Measurements from ENCODE around the gene DNAH17. TPM values are rescaled to one million over a fixed set of nuclear protein-coding genes. Genes with fewer than 3 reads are reported as not detected.

The DNAH17 gene
- total RNA-seq, 1 donor from 2014 or later, result 0.25 TPM

GRCh38 chr17:78442648-78443218 lies 134.5 kb downstream of the DNAH17 start:
- H3K36me3 ChIP-seq (ENCODE audit: control insufficient read depth, insufficient read depth, low read length), result no peaks in the 10 kb centered on the region
- H3K4me3 ChIP-seq (ENCODE audit: low read depth, low read length), result no peak overlapping the region
- no peak for TF ChIP-seq CTCF (IDR thresholded peaks at IDR 0.05; ENCODE audit: insufficient read depth, low read length, poor library complexity, severe bottlenecking)
- DNase-seq (ENCODE audit: low read depth), result no peak
- peaks cover 6% of the 10 kb centered on the region for H3K27me3 ChIP-seq (ENCODE audit: control insufficient read depth, insufficient read depth, low read length)

DNA sequence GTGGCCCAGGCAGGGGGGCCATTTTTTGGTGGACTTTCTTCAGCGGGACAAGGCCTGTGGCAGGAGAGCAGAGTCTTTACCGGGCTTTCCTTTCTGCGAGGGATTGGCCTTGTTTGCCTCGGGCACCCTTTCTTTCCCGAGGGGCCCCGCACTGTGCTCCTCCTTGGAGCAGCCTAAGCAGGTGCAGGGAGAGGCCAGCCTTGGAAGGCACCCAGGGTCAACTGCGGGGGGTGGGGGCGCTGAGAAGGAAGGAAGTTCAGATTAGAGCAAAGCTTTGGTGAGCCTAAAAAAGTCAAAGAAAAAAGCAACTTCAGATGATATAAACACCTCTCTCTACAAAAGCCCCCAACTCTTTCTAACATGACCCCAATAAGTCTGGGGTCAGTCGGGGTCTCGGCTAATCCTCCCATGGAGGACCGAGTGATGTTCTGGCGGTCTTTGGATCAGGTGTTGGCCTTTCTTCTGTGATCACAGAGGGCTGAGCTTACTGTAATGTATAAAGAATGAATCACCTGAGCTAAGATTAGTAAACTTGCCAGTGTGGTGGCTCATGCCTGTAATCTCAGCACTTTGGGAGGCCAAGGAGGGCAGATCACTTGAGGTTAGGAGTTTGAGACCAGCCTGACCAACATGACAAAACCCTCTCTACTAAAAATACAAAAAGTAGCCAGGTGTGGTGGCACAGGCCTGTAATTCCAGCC lies 135.8 kb downstream of the DNAH17 start:
- DNase-seq (ENCODE audit: low read depth), result no peak
- no peaks in the 10 kb centered on the region for H3K36me3 ChIP-seq (ENCODE audit: control insufficient read depth, insufficient read depth, low read length)
- TF ChIP-seq CTCF (IDR thresholded peaks at IDR 0.05; ENCODE audit: insufficient read depth, low read length, poor library complexity, severe bottlenecking), result no peak
- H3K4me3 ChIP-seq (ENCODE audit: low read depth, low read length), result no peak overlapping the region
- peaks cover 11% of the 10 kb centered on the region for H3K27me3 ChIP-seq (ENCODE audit: control insufficient read depth, insufficient read depth, low read length)

- DNase-seq (ENCODE audit: low read depth), result no peak
- TF ChIP-seq CTCF (IDR thresholded peaks at IDR 0.05; ENCODE audit: insufficient read depth, low read length, poor library complexity, severe bottlenecking), result no peak
- Histone ChIP-seq H3K27me3 (ENCODE audit: control insufficient read depth, insufficient read depth, low read length) (peaks cover 11% of the 10 kb centered on the region), H3K36me3 (ENCODE audit: control insufficient read depth, insufficient read depth, low read length) (no peaks in the 10 kb centered on the region), H3K4me3 (ENCODE audit: low read depth, low read length) (no peak overlapping the region)
Measured at GRCh38 chr17:78438694-78439325, 138.4 kb downstream of the DNAH17 start.

GRCh38 chr17:78438271-78438691 lies 138.9 kb downstream of the DNAH17 start:
- no peak overlapping the region for H3K4me3 ChIP-seq (ENCODE audit: low read depth, low read length)
- no peak for DNase-seq (ENCODE audit: low read depth)
- TF ChIP-seq CTCF (IDR thresholded peaks at IDR 0.05; ENCODE audit: insufficient read depth, low read length, poor library complexity, severe bottlenecking), result no peak
- H3K27me3 ChIP-seq (ENCODE audit: control insufficient read depth, insufficient read depth, low read length), result peaks cover 11% of the 10 kb centered on the region
- H3K36me3 ChIP-seq (ENCODE audit: control insufficient read depth, insufficient read depth, low read length), result no peaks in the 10 kb centered on the region

DNA sequence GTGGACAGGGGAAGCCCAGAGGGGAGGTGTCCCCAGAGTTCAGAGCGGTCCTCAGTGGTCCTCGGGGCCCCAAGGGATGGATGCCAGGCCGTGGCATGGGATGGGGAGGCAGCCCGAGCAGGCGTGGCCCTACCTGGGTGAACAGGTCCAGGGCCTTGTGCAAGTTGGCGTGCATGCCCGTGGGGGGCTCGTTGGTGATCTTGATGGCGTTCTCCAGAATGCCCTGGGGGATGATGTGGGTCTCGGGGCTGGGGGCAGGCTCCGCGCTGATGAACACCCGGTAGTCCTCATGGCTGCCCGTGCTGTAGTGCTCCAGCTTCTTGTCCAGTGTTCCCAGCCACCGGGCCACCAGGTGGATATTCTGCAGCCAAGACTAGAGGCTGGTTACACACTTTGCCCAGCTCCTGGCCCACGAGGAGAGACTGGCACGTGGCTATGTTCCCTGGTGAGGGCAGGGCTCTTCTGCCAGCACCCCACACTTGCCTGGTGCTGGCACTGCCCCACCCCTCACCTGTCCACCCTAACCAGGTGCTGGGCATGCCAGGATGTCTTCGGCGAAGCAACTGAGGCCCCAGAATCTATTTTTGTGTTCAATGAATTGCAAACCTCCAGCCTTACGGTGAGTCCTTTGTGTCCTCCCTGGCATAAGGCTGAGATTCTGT lies 139.6 kb downstream of the DNAH17 start:
- TF ChIP-seq CTCF (IDR thresholded peaks at IDR 0.05; ENCODE audit: insufficient read depth, low read length, poor library complexity, severe bottlenecking), result no peak
- DNase-seq (ENCODE audit: low read depth), result no peak
- Histone ChIP-seq H3K27me3 (ENCODE audit: control insufficient read depth, insufficient read depth, low read length) (peaks cover 10% of the 10 kb centered on the region), H3K36me3 (ENCODE audit: control insufficient read depth, insufficient read depth, low read length) (no peaks in the 10 kb centered on the region), H3K4me3 (ENCODE audit: low read depth, low read length) (no peak overlapping the region)
